GM12878 (cell line): Measurements from ENCODE around the gene ZFP90. TPM values are rescaled to one million over a fixed set of nuclear protein-coding genes. Genes with fewer than 3 reads are reported as not detected.

ENCODE experiments used
- ATF7 ChIP-seq: fragments of 450-650 bp; IDR thresholded peaks from 2 replicates; pipeline ENCODE4 v1.6.1; 2016; ENCODE audit warnings: low read depth, mild to moderate bottlenecking
- BRCA1 ChIP-seq: IDR thresholded peaks from 2 replicates; pipeline ENCODE4 v1.6.1; 2011; ENCODE audit warnings: low read depth, low read length, improper control_type of control experiment
- CBFB ChIP-seq: IDR thresholded peaks from 2 replicates; pipeline ENCODE4 v1.6.1; 2016; ENCODE audit warnings: antibody characterized with exemption, low read depth
- CREB1 ChIP-seq: IDR thresholded peaks from 2 replicates; pipeline ENCODE4 v1.6.1; 2012; ENCODE audit warnings: low read depth, mild to moderate bottlenecking, inconsistent platforms
- EED ChIP-seq: sonication (generic); IDR thresholded peaks from 2 replicates; pipeline ENCODE4 v1.6.1; 2016; ENCODE audit warnings: antibody characterized with exemption, low read depth
- ELK1 ChIP-seq: IDR thresholded peaks from 2 replicates; pipeline ENCODE4 v1.6.1; 2012; ENCODE audit warnings: low read depth, low read length, improper control_type of control experiment
- FOS ChIP-seq: IDR thresholded peaks from 3 replicates; pipeline ENCODE4 v1.6.1; 2011; ENCODE audit warnings: borderline replicate concordance; ENCODE audit not compliant: insufficient read length; ENCODE audit errors: extremely low read depth
- FOXM1 ChIP-seq: IDR thresholded peaks from 2 replicates; pipeline ENCODE4 v1.6.1; 2012; ENCODE audit warnings: low read depth, mild to moderate bottlenecking, inconsistent platforms, low read length, moderate library complexity
- KDM1A ChIP-seq: fragments of 200-600 bp; sonication (generic); IDR thresholded peaks from 2 replicates; pipeline ENCODE4 v1.6.1; 2016; ENCODE audit warnings: borderline replicate concordance
- NFXL1 ChIP-seq: fragments of 450-650 bp; IDR thresholded peaks from 2 replicates; pipeline ENCODE4 v1.6.1; 2017; ENCODE audit warnings: antibody characterized with exemption, mild to moderate bottlenecking, borderline replicate concordance
- PAX5 ChIP-seq: IDR thresholded peaks from 2 replicates; pipeline ENCODE4 v1.6.1; 2011; ENCODE audit warnings: low read depth, low read length, borderline replicate concordance
- POLR2A ChIP-seq: IDR thresholded peaks from 2 replicates; pipeline ENCODE4 v1.6.1; 2011; ENCODE audit warnings: low read depth, mild to moderate bottlenecking, low read length
- RAD21 ChIP-seq: IDR thresholded peaks from 2 replicates; pipeline ENCODE4 v1.6.1; 2011; ENCODE audit warnings: mild to moderate bottlenecking, low read depth, low read length, moderate library complexity; ENCODE audit not compliant: insufficient read depth
- SIX5 ChIP-seq: IDR thresholded peaks from 2 replicates; pipeline ENCODE4 v1.6.1; 2011; ENCODE audit warnings: mild to moderate bottlenecking, low read depth, low read length, moderate library complexity; ENCODE audit not compliant: severe bottlenecking
- STAT1 ChIP-seq: fragments of 450-650 bp; conservative IDR thresholded peaks from 2 replicates; pipeline ENCODE4 v1.6.1; 2014; ENCODE audit warnings: antibody characterized with exemption, mild to moderate bottlenecking
- SUPT20H ChIP-seq: IDR thresholded peaks from 2 replicates; pipeline ENCODE4 v1.6.1; 2011; ENCODE audit warnings: low read depth, mild to moderate bottlenecking, low read length, moderate library complexity, borderline replicate concordance; ENCODE audit not compliant: control insufficient read depth
- ZNF384 ChIP-seq: IDR thresholded peaks from 2 replicates; pipeline ENCODE4 v1.6.1; 2012; ENCODE audit warnings: low read depth, mild to moderate bottlenecking, low read length, improper control_type of control experiment, borderline replicate concordance
- ZNF592 ChIP-seq: fragments of 450-650 bp; IDR thresholded peaks from 2 replicates; pipeline ENCODE4 v1.6.1; 2017; ENCODE audit warnings: mild to moderate bottlenecking, moderate library complexity
- ZSCAN29 ChIP-seq: fragments of 450-650 bp; IDR thresholded peaks from 2 replicates; pipeline ENCODE4 v1.6.1; 2017; ENCODE audit warnings: mild to moderate bottlenecking, moderate library complexity
- polyA plus RNA-seq, 11 experiments: library from polyadenylated mRNA; depleted of rRNA in 4 of 11; unstranded in 6 of 11; stranded (reverse) in 5 of 11; fragments of >200 nt; fragmentation: Nextera tagmentation in 4 of 11; fragmentation: Illumina TruSeq in 1 of 11; extraction: Ambion mirVana in 4 of 11; extraction: Trizol in 1 of 11; gene quantifications; 1 replicate in 1 of 11; 2 replicates in 10 of 11; pipeline versions ENCODE4 v1.2.1 to v1.2.3, GENCODE V29; 2011 to 2016; ENCODE audit warnings: inconsistent platforms in 2 of 11, missing spikeins in 2 of 11, low read depth in 1 of 11
- total RNA-seq, 4 experiments: library from RNA; depleted of rRNA in 3 of 4; stranded (reverse); fragments of >200 nt in 3 of 4; fragmentation: Illumina TruSeq in 1 of 4; extraction: Trizol in 1 of 4; gene quantifications; 2 replicates each; pipeline versions ENCODE4 v1.2.1 to v1.2.3, GENCODE V29; 2013 to 2021
- TF ChIP-seq, protein P1 (sequence below): fragments of 450-650 bp; IDR thresholded peaks from 2 replicates; pipeline ENCODE4 v1.6.1; 2016; ENCODE audit warnings: mild to moderate bottlenecking, moderate library complexity, borderline replicate concordance
- TF ChIP-seq, protein P2 (sequence below): IDR thresholded peaks from 2 replicates; pipeline ENCODE4 v1.6.1; 2012; ENCODE audit warnings: low read depth, low read length, improper control_type of control experiment

Gene ZFP90
- total and polyA plus RNA-seq, 10 of the 15 experiments (the other 5 are each of a cell fraction or from before 2014, with no cell fraction given) = 3.3 to 20.0 (median 15.4) TPM

GRCh38 chr16:68528686-68529379 is 10.3 kb upstream of the ZFP90 start (continued):
- TF ChIP-seq FOXM1 (no peak), BRCA1 (no peak), ZNF384 (no peak), FOS (no peak), SIX5 (no peak), ATF7 (no peak), EED (peak; percentile 27; the same call in 1 of the 2 replicates), ELK1 (no peak), ZNF592 (peak; percentile 77; the same call in 1 of the 2 replicates), PAX5 (0 out of 2 replicates have a peak, but pooled peaks have one; percentile 63), KDM1A (no peak), NFXL1 (no peak), SUPT20H (no peak), POLR2A (no peak), STAT1 (no peak), RAD21 (peak; percentile 96), CBFB (no peak), ZSCAN29 (no peak), CREB1 (peak; percentile 41)
- TF ChIP-seq, protein P1, sequence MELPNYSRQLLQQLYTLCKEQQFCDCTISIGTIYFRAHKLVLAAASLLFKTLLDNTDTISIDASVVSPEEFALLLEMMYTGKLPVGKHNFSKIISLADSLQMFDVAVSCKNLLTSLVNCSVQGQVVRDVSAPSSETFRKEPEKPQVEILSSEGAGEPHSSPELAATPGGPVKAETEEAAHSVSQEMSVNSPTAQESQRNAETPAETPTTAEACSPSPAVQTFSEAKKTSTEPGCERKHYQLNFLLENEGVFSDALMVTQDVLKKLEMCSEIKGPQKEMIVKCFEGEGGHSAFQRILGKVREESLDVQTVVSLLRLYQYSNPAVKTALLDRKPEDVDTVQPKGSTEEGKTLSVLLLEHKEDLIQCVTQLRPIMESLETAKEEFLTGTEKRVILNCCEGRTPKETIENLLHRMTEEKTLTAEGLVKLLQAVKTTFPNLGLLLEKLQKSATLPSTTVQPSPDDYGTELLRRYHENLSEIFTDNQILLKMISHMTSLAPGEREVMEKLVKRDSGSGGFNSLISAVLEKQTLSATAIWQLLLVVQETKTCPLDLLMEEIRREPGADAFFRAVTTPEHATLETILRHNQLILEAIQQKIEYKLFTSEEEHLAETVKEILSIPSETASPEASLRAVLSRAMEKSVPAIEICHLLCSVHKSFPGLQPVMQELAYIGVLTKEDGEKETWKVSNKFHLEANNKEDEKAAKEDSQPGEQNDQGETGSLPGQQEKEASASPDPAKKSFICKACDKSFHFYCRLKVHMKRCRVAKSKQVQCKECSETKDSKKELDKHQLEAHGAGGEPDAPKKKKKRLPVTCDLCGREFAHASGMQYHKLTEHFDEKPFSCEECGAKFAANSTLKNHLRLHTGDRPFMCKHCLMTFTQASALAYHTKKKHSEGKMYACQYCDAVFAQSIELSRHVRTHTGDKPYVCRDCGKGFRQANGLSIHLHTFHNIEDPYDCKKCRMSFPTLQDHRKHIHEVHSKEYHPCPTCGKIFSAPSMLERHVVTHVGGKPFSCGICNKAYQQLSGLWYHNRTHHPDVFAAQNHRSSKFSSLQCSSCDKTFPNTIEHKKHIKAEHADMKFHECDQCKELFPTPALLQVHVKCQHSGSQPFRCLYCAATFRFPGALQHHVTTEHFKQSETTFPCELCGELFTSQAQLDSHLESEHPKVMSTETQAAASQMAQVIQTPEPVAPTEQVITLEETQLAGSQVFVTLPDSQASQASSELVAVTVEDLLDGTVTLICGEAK = no peak
- TF ChIP-seq, protein P2, sequence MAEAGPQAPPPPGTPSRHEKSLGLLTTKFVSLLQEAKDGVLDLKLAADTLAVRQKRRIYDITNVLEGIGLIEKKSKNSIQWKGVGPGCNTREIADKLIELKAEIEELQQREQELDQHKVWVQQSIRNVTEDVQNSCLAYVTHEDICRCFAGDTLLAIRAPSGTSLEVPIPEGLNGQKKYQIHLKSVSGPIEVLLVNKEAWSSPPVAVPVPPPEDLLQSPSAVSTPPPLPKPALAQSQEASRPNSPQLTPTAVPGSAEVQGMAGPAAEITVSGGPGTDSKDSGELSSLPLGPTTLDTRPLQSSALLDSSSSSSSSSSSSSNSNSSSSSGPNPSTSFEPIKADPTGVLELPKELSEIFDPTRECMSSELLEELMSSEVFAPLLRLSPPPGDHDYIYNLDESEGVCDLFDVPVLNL = no peak
